NT2/D1 (cell line): ENCODE measurements around the gene EPN2.
"Not testable (repeated sequence)": the region's sequence is repeated elsewhere in the genome, so short reads cannot be mapped to it uniquely, and the experiment has no call there.

Source experiments
- DNase-seq: peaks from one replicate; pipeline ENCODE4 v3.0.0-alpha.2; 2011; ENCODE audit warnings: low read depth, low spot score
- H3K27me3 ChIP-seq: 2 replicates; pipeline ENCODE4 v1.6.0; 2011; ENCODE audit warnings: mild to moderate bottlenecking; ENCODE audit not compliant: insufficient read length, insufficient read depth
- H3K36me3 ChIP-seq: 2 replicates; pipeline ENCODE4 v1.6.1; 2011; ENCODE audit warnings: mild to moderate bottlenecking, low read length, mixed read lengths; ENCODE audit not compliant: insufficient read depth, insufficient read length
- H3K4me1 ChIP-seq: 2 replicates; pipeline ENCODE4 v1.5.1; 2011; ENCODE audit not compliant: insufficient read depth, insufficient read length
- H3K4me3 ChIP-seq: 2 replicates; pipeline ENCODE4 v1.5.1; 2011; ENCODE audit warnings: low read depth; ENCODE audit not compliant: insufficient read length
- H3K9ac ChIP-seq: 2 replicates; pipeline ENCODE4 v1.6.0; 2011; ENCODE audit warnings: low read depth; ENCODE audit not compliant: insufficient read length
- H3K9me3 ChIP-seq: 2 replicates; pipeline ENCODE4 v1.5.1; 2011; ENCODE audit warnings: mild to moderate bottlenecking, low read length; ENCODE audit not compliant: insufficient read depth
- SUZ12 ChIP-seq: IDR thresholded peaks from 2 replicates; pipeline ENCODE4 v1.6.1; 2011; ENCODE audit not compliant: insufficient read length, insufficient read depth; ENCODE audit errors: extremely low read depth
- YY1 ChIP-seq: IDR thresholded peaks from 2 replicates; pipeline ENCODE4 v1.6.1; 2011; ENCODE audit not compliant: insufficient read length, insufficient read depth
- ZNF274 ChIP-seq: IDR thresholded peaks from 2 replicates; pipeline ENCODE4 v1.6.1; 2011; ENCODE audit warnings: mild to moderate bottlenecking, low read depth, low read length

Gene EPN2

DNA sequence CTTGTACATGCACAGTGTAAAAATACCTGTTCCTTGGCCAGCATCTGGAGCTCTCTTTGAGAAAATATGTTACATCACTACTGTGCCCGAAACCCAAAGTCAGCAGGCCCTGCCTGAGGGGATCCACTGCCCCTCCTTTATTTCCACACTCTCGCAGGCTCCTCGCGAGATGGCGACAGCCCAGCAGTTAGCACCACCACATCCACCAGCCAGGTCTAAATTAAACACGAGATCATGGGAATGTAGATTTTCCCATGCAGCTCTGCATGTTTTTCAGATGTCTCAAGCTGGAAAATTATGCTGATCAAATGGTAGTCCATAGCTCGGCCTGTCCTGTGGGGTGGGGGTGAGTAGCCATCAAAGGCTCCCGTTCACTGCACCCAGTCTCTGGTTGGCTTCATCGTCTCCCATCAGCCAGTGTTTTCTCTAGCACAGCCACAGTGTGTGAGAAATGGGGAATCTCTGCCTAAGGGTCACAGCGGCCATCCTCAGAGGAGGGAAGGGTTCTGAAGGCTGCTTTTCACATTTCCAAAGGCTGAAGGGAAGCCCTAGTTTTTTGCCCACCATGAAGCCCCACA lies 34.7 kb downstream of the EPN2 start:
- DNase-seq = no peak
- TF ChIP-seq SUZ12 = no peak
- TF ChIP-seq ZNF274 = no peak
- no peak for TF ChIP-seq YY1
- Histone ChIP-seq H3K9me3 (no peaks in the 10 kb centered on the region), H3K36me3 (peaks cover 30% of the 10 kb centered on the region), H3K9ac (no peak overlapping the region), H3K27me3 (no peaks in the 10 kb centered on the region), H3K4me1 (peaks cover 2% of the 10 kb centered on the region), H3K4me3 (no peak overlapping the region)

DNA sequence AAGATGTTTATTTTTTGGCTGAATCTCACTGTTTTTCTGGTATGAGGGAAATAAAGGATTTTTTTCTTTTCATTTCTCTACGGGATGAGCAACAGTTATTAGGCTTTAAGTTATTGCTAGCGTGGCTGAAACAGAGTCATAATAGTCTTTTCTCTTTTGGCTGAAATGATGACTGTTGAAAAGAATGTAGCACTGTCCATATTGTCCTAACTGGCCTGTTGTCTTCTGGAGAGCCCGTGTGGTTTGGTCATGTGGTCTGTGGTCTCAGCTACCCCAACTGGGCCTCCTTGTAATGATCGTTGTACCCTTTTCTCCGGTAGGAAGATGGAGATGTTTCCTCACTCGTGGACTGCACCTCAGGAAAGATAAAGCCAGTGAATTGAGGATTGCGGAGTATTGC lies 36.6 kb downstream of the EPN2 start:
- no peak for DNase-seq
- no peak overlapping the region for H3K9ac ChIP-seq
- no peak for TF ChIP-seq ZNF274
- no peak for TF ChIP-seq YY1
- H3K4me1 ChIP-seq = peaks cover 2% of the 10 kb centered on the region
- no peak overlapping the region for H3K4me3 ChIP-seq
- peaks cover 30% of the 10 kb centered on the region for H3K36me3 ChIP-seq
- H3K27me3 ChIP-seq = no peaks in the 10 kb centered on the region
- H3K9me3 ChIP-seq = no peaks in the 10 kb centered on the region

DNA sequence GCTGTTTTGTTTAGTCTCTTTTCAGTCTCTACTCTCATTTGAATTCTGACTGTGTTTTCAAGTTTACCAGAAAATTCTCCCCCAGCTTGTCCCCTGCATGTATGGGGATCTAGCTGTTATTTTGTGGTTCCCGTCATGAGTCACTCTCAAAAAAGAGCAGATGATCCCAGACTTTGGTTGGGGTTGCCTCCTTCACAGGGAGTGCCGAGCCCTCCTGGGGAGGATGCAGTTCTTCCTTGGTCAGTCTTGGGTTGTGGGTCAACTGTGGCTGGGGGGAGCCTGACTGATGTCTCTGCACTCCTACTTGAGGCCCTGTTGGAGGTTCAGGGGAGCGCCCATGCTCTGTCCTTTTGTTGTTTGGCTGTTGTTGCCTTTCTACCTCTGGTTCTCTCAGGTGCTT lies 37.7 kb downstream of the EPN2 start:
- no peaks in the 10 kb centered on the region for H3K9me3 ChIP-seq
- no peak overlapping the region for H3K4me3 ChIP-seq
- no peak for DNase-seq
- no peaks in the 10 kb centered on the region for H3K27me3 ChIP-seq
- H3K4me1 ChIP-seq = peaks cover 2% of the 10 kb centered on the region
- peaks cover 25% of the 10 kb centered on the region for H3K36me3 ChIP-seq
- peak overlapping the region; percentile 0 for H3K9ac ChIP-seq
- TF ChIP-seq YY1 (no peak), ZNF274 (no peak), SUZ12 (no peak)

DNA sequence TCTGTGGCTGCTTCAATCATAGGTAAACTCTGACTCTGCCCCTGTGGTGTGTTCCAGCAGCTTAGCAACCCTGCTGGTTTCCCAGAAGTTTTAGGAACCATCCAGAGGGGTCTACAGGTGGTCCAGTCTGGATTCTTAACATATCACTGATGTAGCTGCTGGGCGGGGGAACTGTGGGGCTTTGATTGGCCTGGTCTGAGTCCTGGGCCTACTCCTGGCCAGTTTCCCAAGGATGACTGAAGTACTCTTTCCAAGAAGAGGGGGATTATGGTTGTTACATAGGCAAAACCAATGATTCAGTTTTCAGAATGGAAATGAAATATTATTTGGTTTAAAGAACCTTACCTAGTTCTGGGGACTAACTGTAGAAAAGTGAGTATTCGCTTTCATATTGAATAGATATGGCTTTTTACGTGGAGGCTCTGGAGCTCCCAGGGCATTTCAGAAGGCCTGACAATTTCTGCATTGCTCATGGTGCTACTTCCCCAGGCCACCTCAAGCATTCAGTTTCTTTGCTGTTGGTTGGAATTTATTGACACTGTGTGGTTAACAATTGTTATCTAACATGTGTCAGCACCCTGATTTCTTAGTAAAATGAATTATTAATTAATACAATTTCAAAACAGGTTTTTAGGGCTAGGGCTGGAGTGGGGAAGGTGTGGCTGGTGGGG lies 38.4 kb downstream of the EPN2 start:
- TF ChIP-seq ZNF274 (no peak), YY1 (no peak), SUZ12 (no peak)
- no peak for DNase-seq
- peaks cover 30% of the 10 kb centered on the region for H3K36me3 ChIP-seq
- peak overlapping the region; percentile 0 for H3K9ac ChIP-seq
- H3K9me3 ChIP-seq = no peaks in the 10 kb centered on the region
- H3K4me3 ChIP-seq = no peak overlapping the region
- no peaks in the 10 kb centered on the region for H3K4me1 ChIP-seq
- no peaks in the 10 kb centered on the region for H3K27me3 ChIP-seq

DNA sequence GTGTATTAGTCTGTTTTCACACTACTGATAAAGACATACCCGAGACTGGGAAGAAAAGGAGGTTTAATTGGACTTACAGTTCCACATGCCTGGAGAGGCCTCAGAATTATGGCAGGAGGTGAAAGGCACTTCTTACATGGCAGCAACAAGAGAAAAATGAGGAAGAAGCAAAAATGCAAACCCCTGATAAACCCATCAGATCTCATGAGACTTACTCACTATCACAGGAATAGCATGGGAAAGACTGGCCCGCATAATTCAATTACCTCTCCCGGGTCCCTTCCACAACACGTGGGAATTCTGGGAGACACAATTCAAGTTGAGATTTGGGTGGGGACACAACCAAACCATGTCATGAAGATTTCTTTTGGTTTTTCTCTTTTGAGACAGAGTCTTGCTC lies 41.1 kb downstream of the EPN2 start:
- not testable (repeated sequence) for H3K9me3 ChIP-seq, H3K9ac ChIP-seq, H3K4me3 ChIP-seq, DNase-seq, H3K27me3 ChIP-seq, H3K4me1 ChIP-seq
- H3K36me3 ChIP-seq = peaks cover 31% of the 10 kb centered on the region

DNA sequence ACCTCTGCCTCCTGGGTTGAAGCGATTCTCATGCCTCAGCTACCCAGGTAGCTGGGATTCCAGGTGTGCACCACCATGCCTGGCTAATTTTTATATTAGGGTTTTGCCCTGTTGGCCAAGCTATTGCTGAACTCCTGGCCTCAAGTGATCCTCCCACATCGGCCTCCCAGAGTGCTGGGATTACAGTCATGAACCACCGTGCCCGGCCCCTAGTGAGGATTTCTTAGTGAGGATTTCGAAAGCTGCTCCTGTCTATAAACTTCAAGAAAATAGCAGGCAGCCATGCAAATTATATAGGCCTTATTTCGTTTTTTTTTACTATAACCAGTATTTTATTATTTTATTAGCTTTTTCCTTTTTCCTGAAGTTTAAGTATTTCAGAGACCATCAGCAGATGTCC lies 41.6 kb downstream of the EPN2 start:
- peaks cover 32% of the 10 kb centered on the region for H3K36me3 ChIP-seq
- no peak overlapping the region for H3K9ac ChIP-seq
- no peaks in the 10 kb centered on the region for H3K27me3 ChIP-seq
- DNase-seq = no peak
- H3K4me3 ChIP-seq = no peak overlapping the region
- H3K9me3 ChIP-seq = no peaks in the 10 kb centered on the region
- no peak for TF ChIP-seq YY1
- H3K4me1 ChIP-seq = no peaks in the 10 kb centered on the region

DNA sequence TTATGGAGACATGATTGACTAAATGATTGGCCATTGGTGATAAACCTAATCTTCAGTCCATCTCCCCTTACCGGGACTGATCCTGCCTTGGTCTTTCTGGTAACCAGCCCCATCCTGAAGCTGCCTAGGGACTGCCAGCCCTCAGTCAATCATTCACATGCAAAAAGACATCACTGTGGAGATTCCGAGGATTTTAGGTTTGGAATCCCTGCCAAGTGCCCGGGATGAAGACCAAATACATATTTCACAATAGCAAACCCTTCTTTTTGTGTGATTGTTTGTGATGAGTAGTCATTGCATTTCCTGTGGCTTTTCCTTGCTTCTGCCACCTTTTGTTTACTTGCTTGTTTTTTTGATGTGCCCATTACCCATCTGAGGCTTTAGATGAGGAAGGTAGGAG lies 44.0 kb downstream of the EPN2 start:
- no peak for TF ChIP-seq YY1
- TF ChIP-seq ZNF274 = no peak
- TF ChIP-seq SUZ12 = no peak
- Histone ChIP-seq H3K36me3 (peaks cover 36% of the 10 kb centered on the region), H3K9ac (no peak overlapping the region), H3K27me3 (no peaks in the 10 kb centered on the region), H3K9me3 (no peaks in the 10 kb centered on the region), H3K4me3 (no peak overlapping the region), H3K4me1 (peaks cover 6% of the 10 kb centered on the region)
- no peak for DNase-seq
